GM04503 (cell line): ENCODE data around the gene ANXA6.
"Not testable (repeated sequence)": the region's sequence is repeated elsewhere in the genome, so short reads cannot be mapped to it uniquely, and the experiment has no call there.

Experiments
- DNase-seq: peaks from one replicate; pipeline ENCODE4 v3.0.0-alpha.2; 2012; ENCODE audit warnings: low read depth

The ANXA6 gene

DNA sequence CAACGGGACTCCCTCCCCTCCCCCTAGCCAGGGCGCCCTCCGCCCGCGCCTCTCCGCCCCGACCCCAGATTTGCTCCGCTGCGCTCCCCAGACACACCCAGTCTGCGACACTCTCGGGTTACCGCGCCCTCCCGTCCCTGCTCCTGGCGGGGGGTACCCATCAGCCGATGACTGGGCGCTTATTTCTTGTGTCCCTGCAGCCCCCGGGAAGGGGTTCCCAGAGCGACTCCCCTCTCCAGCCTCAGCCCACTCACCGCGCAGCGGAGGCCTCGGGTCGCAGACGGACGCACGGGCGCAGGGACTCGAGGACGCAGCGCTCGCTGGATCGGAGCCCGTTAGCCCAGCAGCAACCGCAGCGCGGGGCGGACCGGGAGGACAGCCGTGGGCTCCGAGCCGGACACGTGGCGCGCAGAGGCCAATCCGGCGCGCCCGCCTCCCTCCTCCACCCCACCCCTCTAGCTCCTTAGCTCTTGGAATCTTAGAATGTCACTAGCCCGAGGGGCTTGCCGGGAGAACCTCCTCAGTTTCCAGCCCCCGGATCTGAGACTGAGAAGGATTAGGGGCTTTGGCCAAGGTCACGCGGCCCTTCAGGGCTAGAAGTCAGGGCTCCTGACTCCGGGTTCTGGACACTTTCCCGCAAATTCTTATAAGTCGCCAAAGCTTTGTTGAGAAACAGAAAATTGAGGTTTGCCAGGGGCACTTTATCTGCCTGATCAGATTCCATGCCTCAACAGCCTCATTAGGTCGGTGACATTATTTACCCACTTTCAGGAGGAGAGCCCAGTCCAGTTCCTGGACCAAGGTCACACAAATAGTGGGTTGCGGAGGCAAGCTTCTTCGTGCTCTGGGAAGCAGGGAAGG is at the start of gene ANXA6:
ANXA6 (minus strand) TSS at position 354 of the 861 bp plus-strand sequence. CDS start 9,878 bp downstream, outside the sequence.
- no peak for DNase-seq

GRCh38 chr5:151205411-151205810 is 47.8 kb upstream of the ANXA6 start:
- no peak for DNase-seq

DNA sequence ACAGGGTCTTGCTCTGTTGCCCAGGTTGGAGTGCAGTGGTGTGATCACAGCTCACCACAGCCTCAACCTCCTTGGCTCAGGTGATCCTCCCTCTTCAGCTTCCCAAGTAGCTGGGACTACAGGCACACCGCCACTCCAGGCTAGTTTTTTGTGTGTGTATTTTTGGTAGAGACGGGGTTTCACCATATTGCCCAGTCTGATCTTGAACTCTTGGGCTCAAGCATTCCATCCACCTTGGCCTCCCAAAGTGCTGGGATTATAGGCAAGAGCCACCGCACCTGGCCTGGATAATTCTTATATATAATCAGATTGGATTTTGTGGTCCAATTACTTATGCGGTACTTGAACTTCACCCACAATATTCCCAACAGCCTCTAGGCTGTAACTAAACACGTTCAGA is 46.5 kb upstream of the ANXA6 start:
- no peak for DNase-seq

DNA sequence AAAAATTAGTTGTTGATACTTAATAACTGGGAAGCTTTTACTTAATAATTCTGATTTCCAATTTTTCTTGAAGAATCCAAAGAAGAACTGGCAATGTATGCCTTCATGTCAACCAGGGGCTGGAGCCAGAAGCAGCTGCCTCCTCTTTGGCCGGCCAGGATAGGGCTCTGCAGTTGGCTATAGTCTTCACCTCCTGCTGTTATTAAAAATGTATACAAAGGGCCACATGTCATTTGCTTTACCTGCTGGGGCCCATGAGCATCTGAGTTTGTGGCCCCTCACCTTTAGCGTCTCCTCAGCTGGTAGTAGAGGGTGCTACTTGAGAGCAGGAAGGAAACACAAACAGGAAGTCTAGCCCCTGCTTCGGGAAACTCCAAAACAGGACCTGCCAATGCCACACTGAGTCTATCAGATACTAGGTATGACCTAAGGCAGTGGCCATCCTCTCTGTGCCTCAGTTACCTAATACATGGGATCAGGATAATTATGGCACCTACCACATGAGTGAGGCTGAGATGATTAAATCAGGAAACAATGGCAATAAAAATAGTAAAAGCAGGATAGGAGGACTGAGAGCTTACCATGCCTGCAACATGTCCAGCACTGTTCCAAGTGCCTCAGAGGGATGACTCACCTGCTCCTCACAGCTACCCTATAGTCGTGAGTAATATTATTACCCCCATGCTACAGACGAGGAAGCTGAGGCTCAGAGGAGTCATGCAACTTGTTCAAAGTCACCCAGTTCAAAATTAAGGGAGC is 45.0 kb upstream of the ANXA6 start:
- DNase-seq, result peak; percentile 37

DNA sequence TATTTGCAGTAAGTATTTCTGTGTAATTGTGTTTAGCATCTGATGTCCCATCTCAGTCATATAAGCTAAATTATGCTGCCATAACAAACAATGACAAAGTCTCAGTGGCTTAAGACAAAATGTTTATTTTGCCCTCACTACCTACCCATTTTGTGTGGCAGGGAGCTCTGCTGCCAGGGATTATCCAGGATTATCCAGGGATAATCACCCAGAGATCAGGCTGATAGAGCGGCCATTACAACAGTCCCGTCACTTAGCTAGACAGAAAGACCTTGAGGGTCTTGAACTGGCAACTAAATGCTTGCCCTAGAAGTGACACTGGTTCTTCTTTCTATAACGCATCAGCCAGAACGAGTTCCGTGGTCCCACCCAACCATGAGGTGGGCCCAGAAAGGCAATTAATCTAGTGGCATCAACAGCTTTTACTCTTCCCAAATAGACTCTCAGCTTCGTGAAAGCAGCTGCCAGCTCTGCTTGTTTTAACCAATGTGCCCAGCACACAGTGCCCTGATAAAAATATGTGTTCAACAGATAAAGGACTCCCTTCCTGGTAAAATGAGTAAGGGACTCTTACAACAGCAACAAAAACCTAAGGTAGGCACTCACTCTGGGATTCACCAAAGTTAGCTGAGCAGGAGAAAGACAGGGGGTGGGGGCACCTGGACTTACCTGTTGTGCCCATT is 43.5 kb upstream of the ANXA6 start:
- DNase-seq, result no peak

GRCh38 chr5:151199581-151200185 is 42.1 kb upstream of the ANXA6 start:
- DNase-seq, result no peak

DNA sequence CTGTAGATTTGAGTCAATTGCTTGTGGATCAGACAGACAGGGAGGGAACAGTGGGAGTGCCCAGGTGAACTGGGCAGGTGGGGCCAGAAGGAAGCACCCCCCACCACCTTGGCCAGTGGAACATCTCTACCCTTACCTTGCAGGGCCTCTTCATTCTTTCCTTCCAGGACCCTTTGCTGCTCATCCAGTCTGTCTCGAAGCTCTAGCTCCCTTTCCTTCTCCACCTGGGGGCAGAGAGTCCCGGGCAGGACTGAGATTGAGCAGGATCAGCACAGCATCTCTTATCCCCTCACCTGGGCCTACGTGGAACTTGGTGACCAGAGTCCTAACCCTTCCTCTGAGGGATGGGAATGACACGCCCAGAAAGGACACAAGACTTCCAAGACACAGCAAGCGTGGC is 41.3 kb upstream of the ANXA6 start:
- DNase-seq, result no peak

DNA sequence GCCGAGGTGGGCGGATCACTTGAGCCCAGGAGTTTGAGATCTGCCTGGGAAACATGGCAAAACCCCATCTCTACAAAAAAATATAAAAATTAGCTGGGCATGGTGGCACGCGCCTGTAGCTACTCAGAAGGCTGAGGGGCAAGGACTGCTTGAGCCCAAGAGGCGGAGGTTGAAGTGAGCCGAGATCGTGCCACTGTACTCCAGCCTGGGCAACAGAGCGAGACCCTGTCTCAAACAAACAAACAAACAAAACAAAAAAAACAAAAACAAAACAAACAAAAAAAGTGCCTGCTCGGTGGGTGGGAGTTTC is 39.7 kb upstream of the ANXA6 start:
- not testable (repeated sequence) for DNase-seq

DNA sequence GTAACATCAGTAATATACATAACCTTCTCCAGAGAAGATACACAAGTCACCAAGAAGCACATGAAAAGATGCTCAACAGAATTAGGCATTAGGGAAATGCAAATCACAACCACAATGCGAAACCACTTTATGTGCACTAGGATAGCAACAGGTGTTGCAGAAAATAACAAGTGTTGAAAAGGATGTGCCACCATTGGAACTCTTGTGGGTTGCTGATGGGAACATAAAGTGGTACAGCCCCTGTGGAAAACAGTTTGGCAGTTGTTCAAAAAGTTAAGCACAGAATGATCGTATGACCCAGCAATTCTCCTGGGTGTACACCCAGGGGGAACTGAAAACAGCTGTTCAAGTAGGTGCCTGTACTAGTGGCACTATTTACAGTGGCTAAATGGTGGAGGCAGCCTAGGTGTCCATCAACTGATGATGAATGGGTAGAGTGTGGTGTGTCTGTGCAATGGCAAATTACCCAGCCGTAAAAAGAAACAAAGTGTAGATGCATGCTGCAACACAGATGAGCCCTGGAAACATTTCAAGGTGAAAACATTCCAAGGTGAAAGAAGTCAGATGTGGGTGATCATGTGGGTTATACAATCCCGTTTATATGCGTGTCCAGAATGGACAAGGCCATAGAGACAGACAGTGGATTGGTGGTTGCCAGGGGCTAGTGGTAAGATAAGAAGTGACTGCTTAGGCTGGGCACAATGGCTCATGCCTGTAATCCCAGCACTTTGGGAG is 39.1 kb upstream of the ANXA6 start:
- DNase-seq, result no peak

- DNase-seq, result peak; percentile 30
These were observed 38.0 kb upstream of the ANXA6 start for GRCh38 chr5:151195622-151196021.

- DNase-seq, result no peak
These were observed 35.0 kb upstream of the ANXA6 start for GRCh38 chr5:151192626-151193025.

- DNase-seq, result no peak
These were observed 34.1 kb upstream of the ANXA6 start for GRCh38 chr5:151191661-151192060.

DNA sequence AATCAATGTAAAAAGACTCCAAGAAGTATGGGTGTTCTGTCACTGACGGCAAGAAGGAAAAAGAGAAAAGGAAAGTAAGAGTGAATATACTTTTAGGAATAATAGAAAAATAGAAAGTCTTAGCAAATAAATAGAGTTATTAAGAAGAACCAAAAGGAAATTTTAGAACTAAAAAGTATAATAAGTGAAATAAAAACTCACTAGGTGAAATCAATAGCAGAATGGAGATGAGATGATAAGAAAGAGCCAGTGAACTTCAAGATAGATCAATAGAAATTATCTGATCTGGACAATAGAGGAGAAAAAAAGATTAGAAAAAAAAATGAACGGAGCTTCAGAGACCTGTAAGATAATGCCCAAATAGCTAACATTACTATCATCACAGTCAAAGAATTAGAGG is 31.6 kb upstream of the ANXA6 start:
- no peak for DNase-seq

- DNase-seq, result no peak
These were observed 29.0 kb upstream of the ANXA6 start for GRCh38 chr5:151186538-151186937.

GRCh38 chr5:151186052-151186451 is 28.5 kb upstream of the ANXA6 start:
- DNase-seq, result no peak

GRCh38 chr5:151184316-151185042 is 26.9 kb upstream of the ANXA6 start:
- no peak for DNase-seq

- DNase-seq, result no peak
These were observed 26.1 kb upstream of the ANXA6 start for GRCh38 chr5:151183456-151184245.

- no peak for DNase-seq
These were observed 25.4 kb upstream of the ANXA6 start for GRCh38 chr5:151182976-151183375.

DNA sequence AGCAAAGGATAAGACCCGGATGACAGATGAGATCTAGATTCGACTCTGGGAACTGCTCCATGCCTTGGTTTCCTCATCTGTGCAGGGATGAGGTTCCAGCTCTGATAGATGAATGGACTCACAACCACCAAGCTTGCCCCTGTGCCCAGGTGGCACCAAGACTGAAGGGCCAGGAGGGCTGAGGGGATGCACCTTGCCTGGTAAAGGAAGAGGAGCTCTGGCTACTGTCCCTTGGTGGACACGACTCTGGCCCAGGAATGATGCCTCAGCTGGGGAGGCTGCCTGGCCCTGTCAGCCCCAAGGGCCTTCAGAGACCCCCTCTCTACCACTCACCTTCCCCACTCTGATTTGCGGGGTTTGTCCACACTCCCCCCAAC is 24.9 kb upstream of the ANXA6 start:
- DNase-seq, result no peak

GRCh38 chr5:151181818-151182523 is 24.4 kb upstream of the ANXA6 start:
- no peak for DNase-seq
